PC-3 (cell line): ENCODE data around the gene LIM2. TPM values are rescaled to one million over a fixed set of nuclear protein-coding genes. Genes with fewer than 3 reads are reported as not detected.

ENCODE experiments used
- ATAC-seq: fragments of 200-7000 bp; cut with Tn5 transposase; 2 replicates; pipeline ENCODE4 v1.9.1; 2020; ENCODE audit warnings: mild to moderate bottlenecking, moderate library complexity
- BruUV-seq: library from RNA; stranded (reverse); fragments of 400-500 nt; replicated peaks from 2 replicates; lab custom pipeline; 2021; lab: Mats Ljungman, UMichigan
- CTCF ChIA-PET: fragments of 300-600 bp; sonication (Branson Sonifier 250); formaldehyde crosslinking; loops from one replicate; lab custom pipeline; 2022; ENCODE audit warnings: antibody characterized with exemption; lab: Charles Lee
- POLR2A ChIA-PET: fragments of 300-600 bp; sonication (Branson Sonifier 250); formaldehyde crosslinking; loops from one replicate; lab custom pipeline; 2022; ENCODE audit warnings: antibody characterized with exemption; ENCODE audit not compliant: unreplicated experiment; lab: Charles Lee
- DNase-seq: peaks from one replicate; pipeline ENCODE4 v3.0.0-alpha.2; 2015
- H2AFZ ChIP-seq: fragments of 300-600 bp; sonication (generic); 2 replicates; pipeline ENCODE4 v1.6.0; 2016; ENCODE audit warnings: antibody characterized with exemption, low read length
- H3F3A ChIP-seq: fragments of 300-600 bp; sonication (generic); one replicate; pipeline ENCODE4 v1.6.0; 2017; ENCODE audit warnings: antibody characterized with exemption, low read length, control low read depth, mild to moderate bottlenecking; ENCODE audit not compliant: unreplicated experiment
- H3K27ac ChIP-seq: fragments of 300-600 bp; sonication (generic); 2 replicates; pipeline ENCODE4 v1.5.1; 2016; ENCODE audit warnings: mild to moderate bottlenecking, low read length
- H3K27me3 ChIP-seq: fragments of 300-600 bp; sonication (generic); 2 replicates; pipeline ENCODE4 v1.6.1; 2016; ENCODE audit warnings: low read length, mixed read lengths
- H3K36me3 ChIP-seq: fragments of 300-600 bp; sonication (generic); 2 replicates; pipeline ENCODE4 v1.6.1; 2016; ENCODE audit warnings: low read depth, mixed run types, low read length, mixed read lengths
- H3K4me1 ChIP-seq: fragments of 300-600 bp; sonication (generic); 2 replicates; pipeline ENCODE4 v1.5.1; 2016; ENCODE audit warnings: low read length; ENCODE audit not compliant: insufficient read depth
- H3K4me2 ChIP-seq: fragments of 300-600 bp; sonication (generic); 2 replicates; pipeline ENCODE4 v1.6.0; 2016; ENCODE audit warnings: low read length
- H3K4me3 ChIP-seq: fragments of 300-600 bp; sonication (generic); 2 replicates; pipeline ENCODE4 v1.5.1; 2016; ENCODE audit warnings: mild to moderate bottlenecking, low read length, mixed read lengths
- H3K79me2 ChIP-seq: fragments of 300-600 bp; sonication (generic); 2 replicates; pipeline ENCODE4 v1.6.1; 2017; ENCODE audit warnings: low read length, mixed read lengths
- H3K9ac ChIP-seq: fragments of 300-600 bp; sonication (generic); 2 replicates; pipeline ENCODE4 v1.6.0; 2016; ENCODE audit warnings: mild to moderate bottlenecking, low read length
- H3K9me2 ChIP-seq: fragments of 300-600 bp; sonication (generic); replicated peaks from 2 replicates; pipeline ENCODE4 v1.6.1; 2016; ENCODE audit warnings: mixed run types, low read length, mixed read lengths
- H3K9me3 ChIP-seq: fragments of 300-600 bp; sonication (generic); 2 replicates; pipeline ENCODE4 v1.6.1; 2016; ENCODE audit warnings: low read length, mixed read lengths
- H4K20me1 ChIP-seq: fragments of 300-600 bp; sonication (generic); 2 replicates; pipeline ENCODE4 v1.6.1; 2016; ENCODE audit warnings: low read length, mixed read lengths
- CTCF ChIP-seq: fragments of 300-600 bp; sonication (generic); conservative IDR thresholded peaks from 2 replicates; pipeline ENCODE4 v1.5.1; 2017; ENCODE audit warnings: antibody characterized with exemption, low read depth, mild to moderate bottlenecking, low read length
- EZH2 ChIP-seq: fragments of 300-600 bp; sonication (generic); IDR thresholded peaks from one replicate; pipeline ENCODE4 v1.6.1; 2017; ENCODE audit warnings: antibody characterized with exemption, mild to moderate bottlenecking, low read length; ENCODE audit not compliant: unreplicated experiment
- EZH2phosphoT487 ChIP-seq: fragments of 300-600 bp; sonication (generic); IDR thresholded peaks from 2 replicates; pipeline ENCODE4 v1.6.1; 2018; ENCODE audit warnings: mild to moderate bottlenecking, antibody characterized with exemption, low read length, borderline replicate concordance
- intact Hi-C: fragments of 100-400 bp; cut with micrococcal nuclease; formaldehyde crosslinking; loops from 2 replicates; pipeline ENCODE4 v1.9.0; 2023
- total RNA-seq: library from RNA; depleted of rRNA; stranded (reverse); fragments of >200 nt; gene quantifications from 2 replicates; pipeline ENCODE4 v1.2.3, GENCODE V29; 2014

The LIM2 gene
- total RNA-seq, 1 experiment from 2014 or later = not detected

- Histone ChIP-seq H3K9me3 (no peaks in the 10 kb centered on the region), H3K9me2 (no peaks in the 10 kb centered on the region), H3K9ac (no peak within 1 kb of the TSS), H4K20me1 (no peaks in the 10 kb centered on the region), H3K27ac (no peak within 1 kb of the TSS), H3K27me3 (no peaks in the 10 kb centered on the region), H3F3A (no peaks in the 10 kb centered on the region), H3K36me3 (peaks cover 7% of the 10 kb centered on the region; the same call in 1 of the 2 replicates), H2AFZ (no peak within 1 kb of the TSS), H3K79me2 (no peaks in the 10 kb centered on the region), H3K4me2 (no peak within 1 kb of the TSS), H3K4me3 (no peak within 1 kb of the TSS), H3K4me1 (peaks cover 16% of the 10 kb centered on the region; the same call in 1 of the 2 replicates)
- ATAC-seq (no peak), DNase-seq (peak; percentile 31)
- intact Hi-C loops = no loop called here
- ChIA-PET CTCF (interaction anchor here (1.2 kb wide), 1 partner anchor 315 kb away, joined by 8 read pairs; no protein-coding TSS in a partner anchor), POLR2A (interaction anchor here (0.6 kb wide), 2 partner anchors 10 to 26 kb away, joined by 3 to 13 read pairs; no protein-coding TSS in a partner anchor)
- TF ChIP-seq EZH2 (no peak), EZH2phosphoT487 (no peak), CTCF (no peak)
- no TSS peak for BruUV-seq
Observed at GRCh38 chr19:51341976-51342580, 45.7 kb downstream of the LIM2 start, which contains the start of gene VSIG10L. VSIG10L (minus strand) TSS chr19:51342139; CDS start chr19:51342124, 15 bp downstream.

GRCh38 chr19:51341066-51341465, 46.7 kb downstream of the LIM2 start:
- CTCF ChIA-PET = interaction anchor here (1.2 kb wide), 1 partner anchor 316 kb away, joined by 8 read pairs; no protein-coding TSS in a partner anchor
- intact Hi-C loops = no loop called here
- no peaks in the 10 kb centered on the region for H3F3A ChIP-seq
- no peak overlapping the region for H3K9ac ChIP-seq
- no peaks in the 10 kb centered on the region for H3K9me2 ChIP-seq
- no peaks in the 10 kb centered on the region for H4K20me1 ChIP-seq
- no peak overlapping the region for H3K4me3 ChIP-seq
- H3K4me2 ChIP-seq = no peak overlapping the region
- H2AFZ ChIP-seq = no peak overlapping the region
- peaks cover 4% of the 10 kb centered on the region; the same call in 1 of the 2 replicates for H3K36me3 ChIP-seq
- DNase-seq (no peak), ATAC-seq (no peak)
- no peak overlapping the region for H3K27ac ChIP-seq
- H3K9me3 ChIP-seq = no peaks in the 10 kb centered on the region
- POLR2A ChIA-PET = no interaction called here
- no TSS peak for BruUV-seq
- no peaks in the 10 kb centered on the region for H3K27me3 ChIP-seq
- H3K4me1 ChIP-seq = peaks cover 16% of the 10 kb centered on the region; the same call in 1 of the 2 replicates
- TF ChIP-seq CTCF (no peak), EZH2phosphoT487 (no peak), EZH2 (no peak)
- no peaks in the 10 kb centered on the region for H3K79me2 ChIP-seq
